Vagina (tissue), 2 donors: ENCODE data around the gene EPN2. TPM values are rescaled to one million over a fixed set of nuclear protein-coding genes. Genes with fewer than 3 reads are reported as not detected.

Experiments
- DNase-seq, 2 donors: peaks; one replicate each; pipeline ENCODE4 v3.0.0-alpha.2; 2017; ENCODE audit errors: extremely low spot score in 2 of 2
- H3K27ac ChIP-seq: fragments of 200-600 bp; sonication (generic); one replicate; pipeline ENCODE4 v1.5.1; 2019
- H3K27me3 ChIP-seq: fragments of 200-600 bp; sonication (generic); one replicate; pipeline ENCODE4 v1.5.1; 2019
- H3K36me3 ChIP-seq, 2 donors: fragments of 200-600 bp; sonication (generic); one replicate each; pipeline ENCODE4 v1.5.1; 2017 to 2019
- H3K4me1 ChIP-seq: fragments of 200-600 bp; sonication (generic); one replicate; pipeline ENCODE4 v1.5.1; 2019
- H3K4me3 ChIP-seq, 2 donors: fragments of 200-600 bp; sonication (generic); 1 replicate in 1 of 2; 2 replicates in 1 of 2; pipeline ENCODE4 v1.5.1; 2016 to 2019
- H3K9me3 ChIP-seq: fragments of 200-600 bp; sonication (generic); one replicate; pipeline ENCODE4 v1.5.1; 2019
- CTCF ChIP-seq, 3 experiments: fragments of 450-650 bp in 2 of 3; fragments of 200-600 bp in 1 of 3; sonication (generic) in 1 of 3; IDR thresholded peaks; one replicate each; pipeline ENCODE4 v1.5.1; 2017 to 2019; ENCODE audit warnings: antibody characterized with exemption in 3 of 3, mild to moderate bottlenecking in 2 of 3, moderate library complexity in 2 of 3
- POLR2A ChIP-seq, 2 donors: fragments of 450-650 bp; IDR thresholded peaks; one replicate each; pipeline ENCODE4 v1.6.1; 2017; ENCODE audit warnings: antibody characterized with exemption in 2 of 2, mild to moderate bottlenecking in 2 of 2, moderate library complexity in 2 of 2
- POLR2AphosphoS5 ChIP-seq, 2 donors: sonication (generic); formaldehyde crosslinking; IDR thresholded peaks; one replicate each; pipeline ENCODE4 v1.9.0; 2017; ENCODE audit warnings: antibody characterized with exemption in 2 of 2, mild to moderate bottlenecking in 2 of 2, low read depth in 1 of 2; ENCODE audit not compliant: insufficient read depth in 1 of 2
- intact Hi-C: fragments of 100-400 bp; cut with DNase I; formaldehyde crosslinking; loops from one replicate; pipeline ENCODE4 v1.15.1; 2023
- total RNA-seq: library from RNA; depleted of rRNA; stranded (reverse); fragments of >200 nt; gene quantifications from one replicate; pipeline ENCODE4 v1.2.3, GENCODE V29; 2016

Gene EPN2
- total RNA-seq, 1 donor from 2014 or later: 65.6 TPM

- DNase-seq: no peak
- no peak overlapping the region for H3K27ac ChIP-seq
- H3K27me3 ChIP-seq: no peaks in the 10 kb centered on the region
- no peak for TF ChIP-seq POLR2AphosphoS5 (IDR thresholded peaks at IDR 0.05; ENCODE audit: insufficient read depth in 1 of 2, low read depth in 1 of 2)
- no peak for TF ChIP-seq POLR2A (IDR thresholded peaks at IDR 0.05)
- no peak overlapping the region for H3K4me3 ChIP-seq
- H3K4me1 ChIP-seq: peaks cover 16% of the 10 kb centered on the region
- H3K36me3 ChIP-seq: peaks cover 0 to 7% of the 10 kb centered on the region in 2 donors
- H3K9me3 ChIP-seq: no peaks in the 10 kb centered on the region
- intact Hi-C loops: no loop called here
These were observed 83.7 kb downstream of the EPN2 start for GRCh38 chr17:19320876-19321275.

- no peak overlapping the region for H3K4me3 ChIP-seq
- intact Hi-C loops: no loop called here
- H3K4me1 ChIP-seq: peaks cover 15% of the 10 kb centered on the region
- TF ChIP-seq POLR2AphosphoS5 (IDR thresholded peaks at IDR 0.05; ENCODE audit: insufficient read depth in 1 of 2, low read depth in 1 of 2): no peak
- H3K27me3 ChIP-seq: no peaks in the 10 kb centered on the region
- DNase-seq: no peak
- no peak overlapping the region for H3K27ac ChIP-seq
- peaks cover 0 to 7% of the 10 kb centered on the region in 2 donors for H3K36me3 ChIP-seq
- no peaks in the 10 kb centered on the region for H3K9me3 ChIP-seq
These were observed 84.4 kb downstream of the EPN2 start for GRCh38 chr17:19321481-19322128.

GRCh38 chr17:19322129-19322505 is 85.0 kb downstream of the EPN2 start:
- Histone ChIP-seq H3K4me3 (no peak overlapping the region), H3K4me1 (peaks cover 10% of the 10 kb centered on the region), H3K9me3 (no peaks in the 10 kb centered on the region), H3K27ac (no peak overlapping the region), H3K36me3 (peaks cover 0 to 7% of the 10 kb centered on the region in 2 donors), H3K27me3 (no peaks in the 10 kb centered on the region)
- no peak for DNase-seq
- intact Hi-C loops: no loop called here
- no peak for TF ChIP-seq POLR2AphosphoS5 (IDR thresholded peaks at IDR 0.05; ENCODE audit: insufficient read depth in 1 of 2, low read depth in 1 of 2)
- TF ChIP-seq POLR2A (IDR thresholded peaks at IDR 0.05): no peak
- no peak for TF ChIP-seq CTCF (IDR thresholded peaks at IDR 0.05)

- intact Hi-C loops: no loop called here
- TF ChIP-seq POLR2A (IDR thresholded peaks at IDR 0.05): no peak
- TF ChIP-seq POLR2AphosphoS5 (IDR thresholded peaks at IDR 0.05; ENCODE audit: insufficient read depth in 1 of 2, low read depth in 1 of 2): no peak
- no peak for TF ChIP-seq CTCF (IDR thresholded peaks at IDR 0.05)
- Histone ChIP-seq H3K4me1 (peaks cover 3% of the 10 kb centered on the region), H3K36me3 (peaks cover 0 to 2% of the 10 kb centered on the region in 2 donors), H3K27ac (no peak overlapping the region), H3K27me3 (no peaks in the 10 kb centered on the region), H3K9me3 (no peaks in the 10 kb centered on the region), H3K4me3 (no peak overlapping the region)
- DNase-seq: no peak
These were observed 85.7 kb downstream of the EPN2 start for GRCh38 chr17:19322861-19323260.

GRCh38 chr17:19325542-19325941 is 88.4 kb downstream of the EPN2 start:
- intact Hi-C loops: no loop called here
- no peak for TF ChIP-seq POLR2A (IDR thresholded peaks at IDR 0.05)
- no peak for TF ChIP-seq POLR2AphosphoS5 (IDR thresholded peaks at IDR 0.05; ENCODE audit: insufficient read depth in 1 of 2, low read depth in 1 of 2)
- TF ChIP-seq CTCF (IDR thresholded peaks at IDR 0.05): no peak
- Histone ChIP-seq H3K36me3 (no peaks in the 10 kb centered on the region), H3K9me3 (no peaks in the 10 kb centered on the region), H3K4me1 (no peaks in the 10 kb centered on the region), H3K4me3 (no peak overlapping the region), H3K27ac (no peak overlapping the region), H3K27me3 (no peaks in the 10 kb centered on the region)
- DNase-seq: no peak

- no peaks in the 10 kb centered on the region for H3K36me3 ChIP-seq
- TF ChIP-seq CTCF (IDR thresholded peaks at IDR 0.05): no peak
- no peak for TF ChIP-seq POLR2AphosphoS5 (IDR thresholded peaks at IDR 0.05; ENCODE audit: insufficient read depth in 1 of 2, low read depth in 1 of 2)
- no peaks in the 10 kb centered on the region for H3K27me3 ChIP-seq
- H3K4me1 ChIP-seq: no peaks in the 10 kb centered on the region
- no peak overlapping the region for H3K4me3 ChIP-seq
- intact Hi-C loops: no loop called here
- H3K9me3 ChIP-seq: no peaks in the 10 kb centered on the region
- DNase-seq: no peak
- no peak overlapping the region for H3K27ac ChIP-seq
These were observed 90.0 kb downstream of the EPN2 start for GRCh38 chr17:19327031-19327783.
